ENCODE results near the gene PWWP2B. TPM values are rescaled to one million over a fixed set of nuclear protein-coding genes. Genes with fewer than 3 reads are reported as not detected.

The PWWP2B gene
- polyA plus RNA-seq, 10 donors = 5.1 to 10.6 (median 7.7) TPM

DNA sequence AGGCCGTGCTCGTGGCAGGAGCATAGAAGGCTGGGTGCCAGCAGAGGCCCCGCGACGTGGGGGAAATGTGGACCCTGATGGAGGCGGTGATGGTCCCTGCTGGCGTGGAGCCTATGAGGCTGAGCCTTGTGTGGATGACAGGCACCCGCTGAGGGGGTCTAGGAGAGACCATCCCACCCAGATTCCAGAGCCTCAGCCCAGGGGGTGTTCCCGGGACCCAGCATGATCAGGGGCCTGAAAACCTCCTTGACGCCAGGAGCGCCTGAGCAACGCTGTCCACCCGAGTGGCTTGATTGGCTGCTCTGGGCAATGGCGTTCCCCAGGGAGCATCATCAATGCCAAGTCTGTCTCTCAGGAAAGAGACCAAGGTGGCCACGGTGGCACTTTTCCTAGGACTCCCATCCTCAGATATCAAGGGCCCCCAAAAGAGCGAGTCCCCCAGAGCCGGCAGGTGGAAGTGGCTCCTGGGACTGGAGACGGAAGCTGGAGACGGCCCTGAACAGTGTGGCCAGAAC, 61.1 kb downstream of the PWWP2B start:
- DNase-seq = no peak

DNA sequence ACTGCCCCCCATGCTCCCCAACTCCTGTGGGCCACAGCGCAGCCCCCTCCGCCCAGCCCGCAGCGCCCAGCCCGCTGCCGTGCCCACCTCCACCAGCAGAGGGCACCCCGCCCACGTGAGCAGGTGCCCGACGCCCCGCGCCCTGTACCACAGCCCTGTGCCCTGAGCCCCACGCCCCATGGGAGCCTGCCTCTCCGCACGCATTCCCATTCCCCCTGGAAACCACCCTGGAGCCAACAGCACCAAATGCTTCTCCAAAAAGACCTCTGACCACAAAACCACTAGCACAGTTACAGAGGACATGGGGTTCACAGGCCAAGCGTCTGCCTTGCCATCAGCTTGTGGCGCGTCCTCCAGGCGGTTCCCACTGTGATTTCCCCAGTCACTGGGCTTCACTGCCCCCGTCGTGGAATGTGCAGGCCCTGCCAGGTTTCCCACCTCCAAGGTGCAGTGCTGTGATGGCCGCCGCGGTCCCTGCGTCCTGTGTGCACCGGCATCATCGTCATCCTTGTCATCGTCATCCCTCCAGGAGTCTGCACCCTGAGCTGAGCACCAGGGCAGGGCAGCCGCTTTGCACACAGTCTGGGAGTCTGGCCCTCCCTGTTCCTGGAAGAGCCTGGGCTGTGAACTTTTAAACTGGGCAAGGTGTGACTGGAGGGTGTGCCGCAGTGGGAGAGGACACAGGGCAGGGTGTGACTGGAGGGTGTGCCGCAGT, 61.7 kb downstream of the PWWP2B start:
- peak in 1 of 3 donors; percentile 69 for DNase-seq

DNA sequence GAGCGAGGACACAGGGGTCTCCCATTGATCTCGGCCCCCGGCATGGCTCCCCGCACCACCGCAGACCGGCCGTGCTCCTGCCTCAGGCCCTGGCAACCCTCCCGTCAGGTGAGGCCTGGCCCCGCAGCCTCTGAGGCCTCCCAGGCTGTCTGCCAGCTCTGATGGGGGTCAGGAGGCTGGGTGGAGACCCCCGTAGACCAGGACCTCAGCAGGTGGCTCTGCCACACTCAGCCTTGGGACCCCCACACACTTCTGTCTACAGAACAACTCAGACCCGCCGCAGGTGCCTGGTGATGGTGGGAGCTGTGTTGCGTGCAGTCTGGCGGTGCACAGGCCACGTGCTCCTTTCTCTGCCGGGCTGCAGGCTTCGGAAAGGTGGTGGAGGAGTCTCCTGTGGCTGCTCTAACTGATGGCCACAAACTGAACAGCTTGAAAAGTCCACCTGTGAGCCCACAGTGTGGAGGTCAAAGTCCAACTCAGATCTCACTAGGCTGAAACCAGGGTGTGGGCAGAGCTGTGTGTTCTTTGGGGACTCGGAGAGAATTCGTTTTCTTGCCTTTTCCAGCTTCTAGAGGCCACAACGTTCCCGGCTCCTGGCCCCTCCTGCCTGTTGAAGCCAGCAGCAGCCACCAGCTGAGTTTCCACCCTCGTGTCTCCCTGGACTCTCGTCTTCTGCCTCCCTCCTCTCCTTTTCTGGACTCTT, 62.5 kb downstream of the PWWP2B start:
- no peak for DNase-seq

DNA sequence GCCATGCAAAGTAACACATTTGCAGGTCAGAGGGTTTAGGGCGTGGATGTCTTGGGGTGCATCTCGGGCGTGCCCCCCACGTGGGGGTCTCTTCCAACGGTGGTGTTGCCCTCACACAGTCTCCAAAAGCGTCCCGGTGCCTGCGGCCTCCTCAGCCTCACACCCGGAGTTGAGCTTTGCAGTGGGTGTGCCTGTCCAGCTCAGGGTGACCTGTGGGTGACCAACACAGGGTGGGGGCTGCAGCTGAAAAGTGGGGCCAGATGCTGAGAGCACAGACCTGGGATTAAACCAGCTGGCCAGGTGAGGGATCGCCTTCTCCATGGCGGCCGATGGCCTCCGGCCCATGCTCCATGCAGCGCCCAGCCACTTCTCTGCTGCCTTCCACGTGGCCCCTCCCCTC, 63.1 kb downstream of the PWWP2B start:
- no peak for DNase-seq

DNA sequence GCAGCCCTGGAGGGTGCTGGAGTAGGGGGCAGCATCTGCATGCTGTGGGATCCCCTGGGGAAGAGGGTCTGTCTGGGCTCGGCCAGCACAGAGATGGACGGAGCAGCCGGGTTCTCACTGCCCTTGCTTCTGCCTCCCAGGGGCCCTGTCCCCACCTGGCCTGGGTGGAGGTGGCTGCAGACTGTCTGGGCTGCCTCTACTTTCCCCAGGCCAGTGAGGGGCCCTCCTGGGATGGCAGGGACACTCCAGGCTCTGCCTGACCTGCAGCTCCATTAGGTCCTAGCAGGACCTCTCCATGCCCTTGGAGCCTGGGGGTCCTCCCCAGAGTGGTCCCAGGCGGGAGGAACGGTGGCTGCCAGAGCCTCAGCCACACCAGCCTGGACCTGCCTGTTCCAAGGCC, 63.7 kb downstream of the PWWP2B start:
- DNase-seq = no peak

DNA sequence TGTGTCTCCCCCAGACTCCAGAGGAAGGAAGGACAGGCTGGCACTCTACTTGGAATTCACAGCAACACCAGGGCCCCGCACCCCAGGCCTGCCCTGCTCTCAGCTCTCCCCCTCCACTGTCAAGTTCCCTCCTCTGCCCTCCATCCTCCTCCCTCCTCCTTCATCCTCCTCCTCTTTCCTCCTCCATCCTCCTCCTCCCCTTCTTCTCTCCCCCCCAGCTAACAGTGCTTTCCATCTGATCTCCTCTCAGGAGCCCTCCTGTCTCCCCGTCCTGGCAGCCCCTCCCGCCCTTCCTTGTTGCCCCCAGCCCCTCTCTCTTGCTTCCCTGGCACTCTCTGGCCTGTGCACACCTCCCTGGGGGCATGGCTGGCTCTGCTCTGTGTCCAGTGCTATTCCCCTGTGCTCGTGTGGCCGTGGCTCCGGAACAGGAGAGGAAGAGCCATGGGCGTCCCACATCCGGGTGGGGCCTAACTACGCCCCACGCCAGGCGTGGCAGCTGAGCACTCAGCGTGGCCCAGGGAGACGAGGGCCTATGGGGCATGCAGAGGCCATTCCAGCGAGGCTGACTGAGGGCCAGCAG, 64.2 kb downstream of the PWWP2B start:
- no peak for DNase-seq

DNA sequence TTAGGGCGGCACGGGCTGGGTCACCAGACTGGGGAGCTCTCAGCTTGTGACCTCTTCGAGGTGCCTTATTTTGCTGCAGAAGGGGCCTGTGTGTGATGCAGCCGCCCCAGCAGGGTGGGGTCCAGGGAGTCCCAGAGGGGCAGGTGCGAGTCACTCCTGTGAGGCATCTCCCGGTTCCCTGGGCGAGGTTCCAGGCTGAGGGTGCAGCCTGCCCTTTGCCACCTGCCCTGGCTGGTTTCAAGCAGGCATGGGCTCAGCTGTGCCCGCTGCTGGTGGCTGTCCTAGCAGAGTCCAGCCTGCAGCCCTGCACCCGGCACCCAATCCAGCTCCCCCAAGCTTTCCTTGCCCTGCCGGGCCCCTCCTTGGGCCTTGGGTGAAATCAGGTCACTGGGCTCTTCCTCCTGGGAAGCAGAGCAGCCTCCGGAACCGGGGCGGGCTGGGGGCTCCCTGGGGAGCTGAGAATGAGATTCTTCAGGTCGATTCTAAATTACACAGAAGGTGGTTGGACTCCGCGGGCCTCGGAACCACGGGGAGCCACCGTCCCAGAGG, 64.8 kb downstream of the PWWP2B start:
- DNase-seq = no peak

DNA sequence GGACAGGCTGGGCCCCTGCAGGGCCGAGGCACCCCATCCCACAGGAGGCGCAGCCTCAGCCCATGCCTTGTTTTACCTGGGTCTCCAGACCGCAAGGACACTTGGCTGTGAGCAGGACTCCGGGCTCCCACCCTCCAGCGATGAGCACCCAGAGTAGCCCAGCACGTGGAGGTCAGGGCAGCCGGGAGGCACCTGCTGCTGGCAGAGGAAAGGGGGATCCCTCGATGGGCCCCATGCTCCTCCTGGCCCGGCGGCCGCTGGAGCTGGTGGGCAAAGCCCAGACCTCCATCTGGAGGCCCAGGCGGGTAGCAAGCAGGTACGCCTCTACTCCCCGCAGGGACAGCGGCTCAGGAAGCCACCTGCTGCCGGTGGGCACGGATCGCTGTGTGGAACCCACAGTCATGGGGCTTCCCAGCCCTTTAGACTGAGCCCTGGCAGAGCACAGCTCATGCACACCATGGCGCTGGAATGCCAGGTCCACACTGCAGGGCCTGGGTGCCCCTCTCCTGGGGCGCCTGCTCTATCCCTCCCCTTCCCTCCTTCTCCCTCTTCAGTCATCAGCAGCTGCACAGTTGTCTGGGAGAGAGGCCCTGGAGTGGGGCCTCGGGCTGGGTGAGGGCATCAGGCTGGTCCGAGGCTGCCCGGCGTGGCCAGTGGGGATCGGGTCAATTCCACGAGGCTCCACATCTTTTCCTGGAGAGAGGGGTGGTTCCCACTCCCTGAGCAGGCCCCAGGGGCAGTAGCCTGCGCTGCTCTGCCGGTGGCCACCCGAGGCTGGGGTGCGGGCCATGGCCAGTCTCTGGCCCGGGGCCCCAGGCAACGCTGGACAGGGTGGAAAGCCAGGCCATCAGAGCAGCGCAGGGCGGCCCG, 65.7 kb downstream of the PWWP2B start:
- DNase-seq = no peak

DNA sequence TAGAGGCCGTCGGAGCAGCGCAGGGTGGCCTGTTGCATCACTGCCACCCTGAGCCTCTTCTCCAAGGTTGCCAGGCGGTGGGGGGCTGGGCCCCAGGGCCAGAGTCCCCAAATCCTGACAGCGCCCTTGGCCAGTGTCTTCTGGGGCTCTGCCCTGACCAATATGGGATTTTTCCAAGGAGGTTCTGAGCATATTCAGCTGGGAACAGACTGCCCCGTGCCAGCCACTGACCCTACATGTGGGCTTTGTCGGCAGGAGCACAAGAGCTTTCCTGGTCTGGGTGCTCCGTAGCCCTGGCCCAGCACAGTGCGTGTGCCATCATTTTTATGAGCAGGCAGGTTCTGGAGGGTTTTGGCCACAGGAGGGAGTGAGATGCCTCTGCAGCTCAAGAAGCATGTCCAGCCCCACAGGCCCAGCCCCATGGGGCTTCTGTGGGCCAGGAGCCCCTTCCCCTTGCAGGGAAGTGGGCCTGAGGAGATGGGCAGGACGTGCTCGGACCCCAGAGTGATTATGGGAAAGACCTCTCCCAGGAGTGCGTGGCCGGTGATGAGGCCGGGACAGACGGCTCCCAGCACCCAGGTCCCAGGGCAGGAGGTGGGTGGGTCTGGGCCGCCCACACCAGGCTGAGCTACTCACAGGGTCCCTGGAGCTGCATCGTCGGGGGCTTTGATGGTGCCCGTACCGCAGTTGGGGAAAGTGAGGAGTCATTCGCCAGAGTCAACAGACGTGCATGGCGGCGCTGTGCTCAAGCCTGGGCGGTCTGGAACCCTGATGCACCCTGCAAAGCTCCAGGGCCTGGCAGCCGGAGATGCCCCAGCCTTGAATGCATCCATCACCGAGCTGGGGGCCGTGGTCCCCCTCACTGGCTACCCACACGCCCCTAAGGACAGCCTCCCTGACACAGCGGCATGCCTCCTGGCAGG, 66.6 kb downstream of the PWWP2B start:
- DNase-seq = no peak

DNA sequence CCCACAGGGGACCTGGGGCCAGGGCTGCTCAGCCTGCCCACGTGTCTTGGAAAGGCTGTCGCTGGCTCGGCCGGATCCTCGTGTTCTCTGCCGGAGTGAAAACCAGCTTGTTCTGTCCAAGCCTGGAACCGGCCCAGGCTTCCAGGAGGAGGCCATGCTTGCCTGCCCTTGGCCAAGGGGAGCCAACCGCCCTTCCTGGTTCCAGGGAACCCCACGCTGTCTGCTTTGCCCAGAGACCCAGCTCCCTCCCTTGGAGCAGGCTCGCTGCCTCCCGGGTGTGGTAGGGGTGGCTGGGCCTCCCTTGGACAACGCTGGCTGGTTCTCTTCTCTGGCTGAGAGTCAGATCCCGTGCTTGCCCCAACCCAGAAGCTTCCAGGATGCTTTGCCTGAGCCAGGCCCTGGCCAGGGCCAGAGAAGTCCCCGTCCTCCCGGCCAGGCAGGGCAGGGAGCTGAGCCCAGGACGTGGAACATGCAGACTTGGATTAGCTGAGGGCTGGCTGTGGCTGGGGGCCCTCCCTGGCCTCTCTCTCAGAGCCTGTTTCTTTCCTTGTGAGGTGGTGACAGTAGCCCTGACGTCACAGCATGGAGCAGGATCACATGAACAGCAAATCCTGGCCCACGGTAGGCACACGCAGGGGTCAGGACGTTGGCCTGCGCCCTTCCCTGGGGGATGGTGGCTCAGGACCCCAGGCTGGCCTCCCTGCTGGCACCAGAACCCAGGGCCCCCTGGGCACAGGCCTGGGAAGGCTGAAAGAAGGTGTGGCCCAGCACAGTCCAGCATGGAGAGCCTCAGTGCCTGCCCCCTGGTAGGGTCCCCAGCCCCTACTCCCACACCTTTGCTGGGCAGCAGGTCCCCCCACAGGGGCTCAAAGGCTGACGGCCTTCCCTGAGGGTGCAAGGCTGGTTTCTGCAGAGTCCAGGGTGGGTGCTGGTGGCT, 67.5 kb downstream of the PWWP2B start:
- peak; percentile 30 to 86 (median 68) for DNase-seq

DNA sequence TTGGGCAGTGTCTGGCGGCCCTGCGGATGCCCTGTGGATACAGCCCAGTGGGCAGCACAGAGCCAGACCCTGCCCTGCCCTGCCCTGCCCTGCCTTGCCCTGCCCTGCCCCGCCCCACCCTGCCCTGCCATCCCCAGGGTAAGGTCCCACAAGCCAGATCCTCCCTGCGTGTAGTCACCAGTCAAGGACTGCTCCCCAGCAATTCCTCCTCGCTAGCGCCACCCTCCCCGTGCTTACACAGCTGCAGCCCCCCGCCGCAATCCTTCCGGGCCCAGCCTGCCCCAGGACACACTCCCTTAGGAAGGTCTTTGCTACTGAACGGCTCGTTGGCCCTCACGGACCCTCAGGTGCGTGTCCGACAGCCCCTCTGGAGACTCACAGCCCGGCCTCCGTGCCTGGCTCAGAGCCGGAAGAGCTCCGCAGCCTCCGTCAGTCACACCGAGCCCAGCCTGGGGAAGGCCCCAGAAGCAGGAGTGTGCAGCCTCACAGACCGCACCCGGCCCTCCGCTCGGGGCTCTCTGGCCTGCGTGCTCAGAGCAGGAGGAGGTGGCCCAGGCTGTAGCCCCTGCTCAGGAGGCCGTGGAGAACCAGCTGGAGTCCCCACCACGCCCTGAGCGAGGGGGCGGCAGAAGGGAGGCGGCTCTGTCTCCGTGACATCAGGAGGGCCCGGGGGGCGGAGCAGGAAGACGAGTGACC, 68.3 kb downstream of the PWWP2B start:
- DNase-seq = no peak

DNA sequence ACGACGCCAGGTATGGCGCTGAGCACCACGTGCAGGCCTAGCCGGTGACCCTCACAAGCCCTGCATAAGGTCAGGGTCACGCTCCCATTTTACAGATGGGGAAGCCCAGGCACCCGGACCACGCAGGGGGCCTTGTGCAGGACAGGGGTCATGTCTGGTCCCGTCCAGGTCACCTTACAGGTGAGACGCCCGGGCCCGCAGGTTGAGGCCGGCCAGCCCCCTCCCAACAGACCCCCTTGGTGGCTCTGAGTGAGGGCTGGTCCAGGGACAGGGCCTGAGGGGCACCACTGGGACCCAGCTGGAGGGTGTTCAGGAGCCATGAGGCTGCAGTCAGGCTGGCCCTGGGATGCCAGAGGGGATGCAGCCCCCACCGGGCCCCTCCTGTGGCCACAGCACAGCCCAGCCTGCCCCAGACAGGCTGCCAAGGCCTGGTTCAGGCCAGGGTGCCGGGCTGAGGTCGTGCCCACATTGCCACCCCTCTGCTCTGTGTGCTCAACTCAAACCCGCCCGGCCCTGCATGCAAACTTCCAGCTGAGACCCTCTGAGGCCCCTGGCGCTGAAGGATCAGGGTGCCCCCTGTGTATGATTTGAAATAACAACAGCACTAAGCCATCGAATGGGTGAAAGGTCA, 69.0 kb downstream of the PWWP2B start:
- no peak for DNase-seq

DNA sequence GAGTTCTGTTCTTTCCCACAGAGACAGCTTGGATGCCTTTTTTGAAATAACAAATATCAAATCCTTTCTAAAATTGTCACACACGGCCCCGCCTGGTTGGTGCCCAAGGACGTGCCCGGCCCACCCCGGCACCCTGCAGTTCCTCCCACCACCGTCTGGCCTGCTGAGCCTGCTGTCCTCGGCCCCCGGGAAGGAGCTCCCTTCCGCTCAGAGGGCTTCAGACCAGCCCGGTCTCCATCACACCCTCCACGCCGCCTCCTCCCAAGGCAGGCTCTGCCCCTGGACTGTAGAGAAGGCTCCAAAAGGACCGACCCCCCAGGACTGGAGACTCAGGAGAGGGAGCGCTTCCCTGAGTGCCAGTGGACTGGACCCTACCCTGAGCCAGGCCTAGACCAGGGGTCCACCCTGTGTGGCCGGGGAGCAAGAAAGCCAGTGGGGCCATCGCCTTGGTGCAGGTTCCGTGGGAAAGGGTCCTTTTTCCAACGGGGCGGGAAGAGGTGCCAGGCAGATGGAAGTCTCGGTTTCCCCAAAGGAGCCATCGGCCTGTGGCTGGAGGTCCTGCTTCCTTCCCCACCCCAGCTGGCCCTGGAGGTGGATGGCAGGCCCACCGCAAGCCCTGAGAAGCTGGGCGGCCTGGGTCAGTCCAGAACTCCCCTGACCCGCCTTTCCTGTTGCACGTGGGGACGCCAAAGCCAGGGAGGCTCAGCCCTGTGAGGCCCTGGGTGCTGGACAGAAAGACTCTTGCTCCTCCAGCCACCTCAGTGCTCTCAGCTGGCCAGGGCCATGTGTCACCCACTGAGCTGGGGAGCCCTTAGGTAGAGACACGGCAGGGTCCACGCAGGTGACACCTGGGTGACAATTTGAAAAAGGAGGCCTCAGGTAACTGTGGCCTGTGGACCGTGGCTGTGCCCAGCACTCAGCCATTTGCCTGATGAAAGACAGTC, 69.8 kb downstream of the PWWP2B start:
- DNase-seq = no peak
